ACC112 (cell line): Measurements from ENCODE around the gene BACE2.

ENCODE experiments used
- H2AFZ ChIP-seq: fragments of 200-600 bp; sonication (generic); one replicate; pipeline ENCODE4 v1.6.0; 2017; ENCODE audit warnings: antibody characterized with exemption, low read length; ENCODE audit not compliant: unreplicated experiment
- H3K27ac ChIP-seq: fragments of 200-600 bp; sonication (generic); 2 replicates; pipeline ENCODE4 v1.5.1; 2014; ENCODE audit warnings: low read depth, mild to moderate bottlenecking, antibody characterized with exemption, low read length, moderate library complexity
- H3K27me3 ChIP-seq: fragments of 200-600 bp; sonication (generic); 2 replicates; pipeline ENCODE4 v1.6.1; 2014; ENCODE audit warnings: mild to moderate bottlenecking, antibody characterized with exemption, low read length, moderate library complexity, mixed read lengths; ENCODE audit not compliant: insufficient read depth
- H3K36me3 ChIP-seq: fragments of 200-600 bp; sonication (generic); 2 replicates; pipeline ENCODE4 v1.6.1; 2016; ENCODE audit warnings: mild to moderate bottlenecking, antibody characterized with exemption, low read length, moderate library complexity, mixed read lengths; ENCODE audit not compliant: insufficient read depth
- H3K4me1 ChIP-seq: fragments of 200-600 bp; sonication (generic); one replicate; pipeline ENCODE4 v1.6.1; 2016; ENCODE audit warnings: low read length, mixed read lengths; ENCODE audit not compliant: insufficient read depth, unreplicated experiment, control insufficient read depth
- H3K4me3 ChIP-seq: fragments of 200-600 bp; sonication (generic); 2 replicates; pipeline ENCODE4 v1.5.1; 2014; ENCODE audit warnings: mild to moderate bottlenecking, low read depth, low read length
- H3K79me2 ChIP-seq: fragments of 200-600 bp; sonication (generic); one replicate; pipeline ENCODE4 v1.6.0; 2016; ENCODE audit warnings: low read length; ENCODE audit not compliant: control insufficient read depth, unreplicated experiment, insufficient read depth

The BACE2 gene

GRCh38 chr21:41167348-41168342, at the start of gene BACE2:
BACE2 (plus strand) TSS chr21:41168160; CDS start chr21:41168264, 104 bp downstream.
- peaks cover 22% of the 10 kb centered on the region; the same call in 1 of the 2 replicates for H3K27me3 ChIP-seq
- H3K27ac ChIP-seq = peak within 1 kb of the TSS; percentile 35; the same call in 1 of the 2 replicates
- H3K36me3 ChIP-seq = no peaks in the 10 kb centered on the region
- H3K79me2 ChIP-seq = no peaks in the 10 kb centered on the region
- peaks cover 7% of the 10 kb centered on the region for H3K4me1 ChIP-seq
- H3K4me3 ChIP-seq = peak within 1 kb of the TSS; percentile 90
- H2AFZ ChIP-seq = peak within 1 kb of the TSS; percentile 86

- peaks cover 29% of the 10 kb centered on the region for H3K27me3 ChIP-seq
- no peaks in the 10 kb centered on the region for H3K36me3 ChIP-seq
- H3K4me3 ChIP-seq = no peak overlapping the region
- H3K4me1 ChIP-seq = no peaks in the 10 kb centered on the region
- H3K79me2 ChIP-seq = no peaks in the 10 kb centered on the region
- H3K27ac ChIP-seq = no peak overlapping the region
- H2AFZ ChIP-seq = no peak overlapping the region
Measured at GRCh38 chr21:41119901-41120300, 48.1 kb upstream of the BACE2 start.

GRCh38 chr21:41120997-41121396, 47.0 kb upstream of the BACE2 start:
- no peak overlapping the region for H3K4me3 ChIP-seq
- H3K79me2 ChIP-seq = no peaks in the 10 kb centered on the region
- no peak overlapping the region for H3K27ac ChIP-seq
- H3K4me1 ChIP-seq = no peaks in the 10 kb centered on the region
- H3K36me3 ChIP-seq = no peaks in the 10 kb centered on the region
- H2AFZ ChIP-seq = no peak overlapping the region
- H3K27me3 ChIP-seq = peaks cover 35% of the 10 kb centered on the region

GRCh38 chr21:41121785-41122415, 46.1 kb upstream of the BACE2 start:
- Histone ChIP-seq H2AFZ (no peak overlapping the region), H3K4me1 (no peaks in the 10 kb centered on the region), H3K79me2 (no peaks in the 10 kb centered on the region), H3K27me3 (peaks cover 41% of the 10 kb centered on the region), H3K4me3 (no peak overlapping the region), H3K36me3 (no peaks in the 10 kb centered on the region), H3K27ac (no peak overlapping the region)

GRCh38 chr21:41124641-41125201, 43.2 kb upstream of the BACE2 start:
- Histone ChIP-seq H3K4me3 (no peak overlapping the region), H2AFZ (no peak overlapping the region), H3K27me3 (peaks cover 57% of the 10 kb centered on the region), H3K79me2 (no peaks in the 10 kb centered on the region), H3K4me1 (no peaks in the 10 kb centered on the region), H3K27ac (no peak overlapping the region), H3K36me3 (no peaks in the 10 kb centered on the region)

- H3K4me3 ChIP-seq = no peak overlapping the region
- H3K79me2 ChIP-seq = no peaks in the 10 kb centered on the region
- no peak overlapping the region for H2AFZ ChIP-seq
- no peaks in the 10 kb centered on the region for H3K36me3 ChIP-seq
- no peak overlapping the region for H3K27ac ChIP-seq
- H3K4me1 ChIP-seq = no peaks in the 10 kb centered on the region
- peaks cover 59% of the 10 kb centered on the region for H3K27me3 ChIP-seq
Measured at GRCh38 chr21:41128981-41129380, 39.0 kb upstream of the BACE2 start.

GRCh38 chr21:41130883-41131282, 37.1 kb upstream of the BACE2 start:
- H3K36me3 ChIP-seq = no peaks in the 10 kb centered on the region
- no peak overlapping the region for H3K4me3 ChIP-seq
- no peaks in the 10 kb centered on the region for H3K4me1 ChIP-seq
- H2AFZ ChIP-seq = no peak overlapping the region
- no peak overlapping the region for H3K27ac ChIP-seq
- H3K27me3 ChIP-seq = peaks cover 55% of the 10 kb centered on the region
- no peaks in the 10 kb centered on the region for H3K79me2 ChIP-seq

GRCh38 chr21:41133874-41134522, 34.0 kb upstream of the BACE2 start:
- Histone ChIP-seq H3K36me3 (no peaks in the 10 kb centered on the region), H3K79me2 (no peaks in the 10 kb centered on the region), H2AFZ (no peak overlapping the region), H3K27ac (no peak overlapping the region), H3K4me3 (no peak overlapping the region), H3K27me3 (peaks cover 51% of the 10 kb centered on the region), H3K4me1 (no peaks in the 10 kb centered on the region)

- Histone ChIP-seq H3K4me3 (no peak overlapping the region), H3K36me3 (no peaks in the 10 kb centered on the region), H3K79me2 (no peaks in the 10 kb centered on the region), H3K4me1 (peaks cover 2% of the 10 kb centered on the region), H3K27me3 (peaks cover 38% of the 10 kb centered on the region), H3K27ac (no peak overlapping the region), H2AFZ (no peak overlapping the region)
Measured at GRCh38 chr21:41135746-41136145, 32.2 kb upstream of the BACE2 start.

GRCh38 chr21:41136286-41136685, 31.7 kb upstream of the BACE2 start:
- Histone ChIP-seq H3K79me2 (no peaks in the 10 kb centered on the region), H2AFZ (no peak overlapping the region), H3K4me1 (peaks cover 7% of the 10 kb centered on the region), H3K4me3 (no peak overlapping the region), H3K27me3 (peaks cover 38% of the 10 kb centered on the region), H3K27ac (no peak overlapping the region), H3K36me3 (no peaks in the 10 kb centered on the region)
